Stimulated activated naive CD8-positive, alpha-beta T cell treated with anti-CD3 and anti-CD28 coated beads, Interleukin-15, Interleukin-2, amounts not matched to agents 100 ng/mL and 50 ng/mL, for 24 hours (primary cell): Measurements from ENCODE around the gene PAK1IP1.

Experiments used
- H3K27ac Mint-ChIP-seq: one replicate; pipeline ENCODE4 v1.8.0; 2021; ENCODE audit warnings: mild to moderate bottlenecking, mixed read lengths
- H3K27me3 Mint-ChIP-seq: one replicate; pipeline ENCODE4 v1.8.0; 2021; ENCODE audit warnings: mixed read lengths
- H3K36me3 Mint-ChIP-seq: one replicate; pipeline ENCODE4 v1.8.0; 2021; ENCODE audit warnings: low read depth, mixed read lengths
- H3K4me1 Mint-ChIP-seq: one replicate; pipeline ENCODE4 v1.8.0; 2021; ENCODE audit warnings: low read depth, mixed read lengths
- H3K4me3 Mint-ChIP-seq: one replicate; pipeline ENCODE4 v1.8.0; 2021; ENCODE audit warnings: mild to moderate bottlenecking, mixed read lengths
- H3K9me3 Mint-ChIP-seq: one replicate; pipeline ENCODE4 v1.8.0; 2021; ENCODE audit warnings: mixed read lengths

The PAK1IP1 gene

GRCh38 chr6:10682355-10682988, 12.3 kb upstream of the PAK1IP1 start:
- H3K4me1 Mint-ChIP-seq: peaks cover 42% of the 10 kb centered on the region
- peaks cover 3% of the 10 kb centered on the region for H3K27me3 Mint-ChIP-seq
- peak overlapping the region; percentile 80 for H3K27ac Mint-ChIP-seq
- H3K4me3 Mint-ChIP-seq: no peak overlapping the region
- no peaks in the 10 kb centered on the region for H3K36me3 Mint-ChIP-seq
- no peaks in the 10 kb centered on the region for H3K9me3 Mint-ChIP-seq

- peaks cover 42% of the 10 kb centered on the region for H3K4me1 Mint-ChIP-seq
- H3K9me3 Mint-ChIP-seq: no peaks in the 10 kb centered on the region
- H3K27me3 Mint-ChIP-seq: peaks cover 3% of the 10 kb centered on the region
- H3K36me3 Mint-ChIP-seq: no peaks in the 10 kb centered on the region
- H3K27ac Mint-ChIP-seq: peak overlapping the region; percentile 80
- H3K4me3 Mint-ChIP-seq: peak overlapping the region; percentile 51
Observed at GRCh38 chr6:10684618-10685017, 10.2 kb upstream of the PAK1IP1 start.

GRCh38 chr6:10685092-10685915, 9.5 kb upstream of the PAK1IP1 start:
- H3K27ac Mint-ChIP-seq: peak overlapping the region; percentile 80
- peaks cover 42% of the 10 kb centered on the region for H3K4me1 Mint-ChIP-seq
- no peaks in the 10 kb centered on the region for H3K9me3 Mint-ChIP-seq
- H3K36me3 Mint-ChIP-seq: no peaks in the 10 kb centered on the region
- H3K4me3 Mint-ChIP-seq: peak overlapping the region; percentile 51
- H3K27me3 Mint-ChIP-seq: peaks cover 3% of the 10 kb centered on the region

- no peaks in the 10 kb centered on the region for H3K36me3 Mint-ChIP-seq
- no peak overlapping the region for H3K27ac Mint-ChIP-seq
- no peaks in the 10 kb centered on the region for H3K9me3 Mint-ChIP-seq
- no peak overlapping the region for H3K4me3 Mint-ChIP-seq
- H3K27me3 Mint-ChIP-seq: peaks cover 3% of the 10 kb centered on the region
- peaks cover 41% of the 10 kb centered on the region for H3K4me1 Mint-ChIP-seq
Observed at GRCh38 chr6:10686901-10687300, 7.9 kb upstream of the PAK1IP1 start.

GRCh38 chr6:10687582-10687981, 7.2 kb upstream of the PAK1IP1 start:
- Mint-ChIP-seq H3K4me1 (peaks cover 37% of the 10 kb centered on the region), H3K27ac (no peak overlapping the region), H3K36me3 (peaks cover 2% of the 10 kb centered on the region), H3K4me3 (no peak overlapping the region), H3K9me3 (no peaks in the 10 kb centered on the region), H3K27me3 (peaks cover 3% of the 10 kb centered on the region)

- Mint-ChIP-seq H3K9me3 (no peaks in the 10 kb centered on the region), H3K4me1 (peaks cover 29% of the 10 kb centered on the region), H3K4me3 (no peak overlapping the region), H3K36me3 (peaks cover 20% of the 10 kb centered on the region), H3K27me3 (no peaks in the 10 kb centered on the region), H3K27ac (no peak overlapping the region)
Observed at GRCh38 chr6:10690651-10691445, 3.9 kb upstream of the PAK1IP1 start.

GRCh38 chr6:10692965-10693538, 1.7 kb upstream of the PAK1IP1 start:
- H3K9me3 Mint-ChIP-seq: no peaks in the 10 kb centered on the region
- peaks cover 31% of the 10 kb centered on the region for H3K36me3 Mint-ChIP-seq
- H3K27me3 Mint-ChIP-seq: no peaks in the 10 kb centered on the region
- H3K27ac Mint-ChIP-seq: peak overlapping the region; percentile 83
- peak overlapping the region; percentile 92 for H3K4me3 Mint-ChIP-seq
- peaks cover 44% of the 10 kb centered on the region for H3K4me1 Mint-ChIP-seq

GRCh38 chr6:10695086-10695657, 400 bp downstream of the PAK1IP1 start:
- Mint-ChIP-seq H3K9me3 (no peaks in the 10 kb centered on the region), H3K4me1 (peaks cover 60% of the 10 kb centered on the region), H3K36me3 (peaks cover 50% of the 10 kb centered on the region), H3K27me3 (no peaks in the 10 kb centered on the region), H3K4me3 (peak overlapping the region; percentile 92), H3K27ac (peak overlapping the region; percentile 100)

GRCh38 chr6:10696655-10697054, 1.9 kb downstream of the PAK1IP1 start:
- Mint-ChIP-seq H3K36me3 (peaks cover 64% of the 10 kb centered on the region), H3K27me3 (no peaks in the 10 kb centered on the region), H3K4me3 (peak overlapping the region; percentile 92), H3K4me1 (peaks cover 69% of the 10 kb centered on the region), H3K9me3 (no peaks in the 10 kb centered on the region), H3K27ac (peak overlapping the region; percentile 100)

- Mint-ChIP-seq H3K4me1 (no peaks in the 10 kb centered on the region), H3K27ac (no peak overlapping the region), H3K27me3 (no peaks in the 10 kb centered on the region), H3K4me3 (no peak overlapping the region), H3K9me3 (no peaks in the 10 kb centered on the region), H3K36me3 (peaks cover 15% of the 10 kb centered on the region)
Observed at GRCh38 chr6:10713962-10714361, 19.2 kb downstream of the PAK1IP1 start.

GRCh38 chr6:10719296-10719963, 24.7 kb downstream of the PAK1IP1 start:
- H3K36me3 Mint-ChIP-seq: no peaks in the 10 kb centered on the region
- H3K4me1 Mint-ChIP-seq: peaks cover 39% of the 10 kb centered on the region
- peak overlapping the region; percentile 80 for H3K27ac Mint-ChIP-seq
- no peaks in the 10 kb centered on the region for H3K27me3 Mint-ChIP-seq
- H3K9me3 Mint-ChIP-seq: no peaks in the 10 kb centered on the region
- H3K4me3 Mint-ChIP-seq: peak overlapping the region; percentile 93

GRCh38 chr6:10719964-10720264, 25.1 kb downstream of the PAK1IP1 start:
- Mint-ChIP-seq H3K9me3 (no peaks in the 10 kb centered on the region), H3K4me3 (peak overlapping the region; percentile 93)

GRCh38 chr6:10720265-10720959, 25.6 kb downstream of the PAK1IP1 start:
- H3K9me3 Mint-ChIP-seq: no peaks in the 10 kb centered on the region
- peak overlapping the region; percentile 87 for H3K27ac Mint-ChIP-seq
- peak overlapping the region; percentile 93 for H3K4me3 Mint-ChIP-seq
- no peaks in the 10 kb centered on the region for H3K27me3 Mint-ChIP-seq
- peaks cover 43% of the 10 kb centered on the region for H3K4me1 Mint-ChIP-seq
- H3K36me3 Mint-ChIP-seq: peaks cover 4% of the 10 kb centered on the region

More at GRCh38 chr6:10719964-10720264, 25.1 kb downstream of the PAK1IP1 start:
- peak overlapping the region; percentile 80 for H3K27ac Mint-ChIP-seq
- peaks cover 40% of the 10 kb centered on the region for H3K4me1 Mint-ChIP-seq
- H3K36me3 Mint-ChIP-seq: no peaks in the 10 kb centered on the region
- H3K27me3 Mint-ChIP-seq: no peaks in the 10 kb centered on the region
